Measurements from ENCODE around the gene CMTM4.

DNA sequence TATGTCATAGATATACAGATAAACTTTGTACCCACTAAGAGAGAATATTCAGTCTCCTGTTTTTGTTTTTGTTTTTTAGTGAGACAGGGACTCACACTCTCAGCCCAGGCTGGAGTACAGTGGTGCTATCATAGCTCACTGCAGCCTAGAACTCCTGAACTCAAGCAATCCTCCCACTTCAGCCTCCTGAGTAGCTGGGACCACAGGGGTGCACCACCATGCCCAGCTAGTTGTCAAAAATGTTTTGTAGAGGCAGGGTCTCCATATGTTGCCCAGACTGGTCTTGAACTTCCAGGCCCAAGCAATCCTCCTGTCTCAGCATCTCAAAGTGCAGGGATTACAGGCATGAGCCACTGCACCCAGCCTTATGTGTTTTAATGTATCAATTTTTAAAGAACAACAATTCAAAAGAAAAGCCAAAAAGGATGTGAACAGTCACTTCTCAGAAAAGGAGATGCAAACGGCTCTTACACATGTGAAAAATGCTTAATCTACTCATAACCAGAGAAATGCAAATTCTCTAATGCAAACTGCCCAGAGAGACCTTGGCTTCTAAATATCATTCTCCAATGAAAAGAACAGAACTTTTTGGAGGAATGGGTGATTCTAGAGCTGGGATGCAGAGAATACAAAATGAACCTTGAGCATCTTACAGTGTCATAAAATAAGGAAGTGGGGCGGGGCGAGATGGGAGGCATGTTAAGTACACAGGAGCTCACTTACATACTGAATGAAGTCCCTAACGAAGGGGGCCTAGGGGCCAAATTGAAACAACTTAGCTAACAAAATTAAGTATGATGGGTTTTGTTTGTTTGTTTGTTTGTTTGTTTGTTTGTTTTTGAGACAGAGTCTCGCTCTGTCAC is 99.3 kb downstream of the CMTM4 start:
- TF ChIP-seq, protein P1, sequence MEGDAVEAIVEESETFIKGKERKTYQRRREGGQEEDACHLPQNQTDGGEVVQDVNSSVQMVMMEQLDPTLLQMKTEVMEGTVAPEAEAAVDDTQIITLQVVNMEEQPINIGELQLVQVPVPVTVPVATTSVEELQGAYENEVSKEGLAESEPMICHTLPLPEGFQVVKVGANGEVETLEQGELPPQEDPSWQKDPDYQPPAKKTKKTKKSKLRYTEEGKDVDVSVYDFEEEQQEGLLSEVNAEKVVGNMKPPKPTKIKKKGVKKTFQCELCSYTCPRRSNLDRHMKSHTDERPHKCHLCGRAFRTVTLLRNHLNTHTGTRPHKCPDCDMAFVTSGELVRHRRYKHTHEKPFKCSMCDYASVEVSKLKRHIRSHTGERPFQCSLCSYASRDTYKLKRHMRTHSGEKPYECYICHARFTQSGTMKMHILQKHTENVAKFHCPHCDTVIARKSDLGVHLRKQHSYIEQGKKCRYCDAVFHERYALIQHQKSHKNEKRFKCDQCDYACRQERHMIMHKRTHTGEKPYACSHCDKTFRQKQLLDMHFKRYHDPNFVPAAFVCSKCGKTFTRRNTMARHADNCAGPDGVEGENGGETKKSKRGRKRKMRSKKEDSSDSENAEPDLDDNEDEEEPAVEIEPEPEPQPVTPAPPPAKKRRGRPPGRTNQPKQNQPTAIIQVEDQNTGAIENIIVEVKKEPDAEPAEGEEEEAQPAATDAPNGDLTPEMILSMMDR (IDR thresholded peaks at IDR 0.05), result no peak
- TF ChIP-seq POLR2A (IDR thresholded peaks at IDR 0.05) (no peak), POLR2AphosphoS5 (IDR thresholded peaks at IDR 0.05) (no peak), EP300 (IDR thresholded peaks at IDR 0.05) (no peak)

All from gastroesophageal sphincter (tissue), 3 donors.